T47D (cell line): ENCODE measurements around the gene VCL.
"Not testable (repeated sequence)": the region's sequence is repeated elsewhere in the genome, so short reads cannot be mapped to it uniquely, and the experiment has no call there.

Experiments
- DNase-seq, 2 experiments: peaks; one replicate each; pipeline versions ENCODE4 v3.0.0 to v3.0.0-alpha.2; 2011 to 2012; ENCODE audit warnings: low read depth in 1 of 2, low spot score in 1 of 2
- JUND ChIP-seq: IDR thresholded peaks from 2 replicates; pipeline ENCODE4 v1.6.1; 2012; ENCODE audit warnings: low read depth
- in situ Hi-C: cut with HindIII; loops from 2 replicates; pipeline ENCODE4 v1.10.0; 2016; ENCODE audit warnings: low sequenced_read_pairs, low pct_unique_long_range_greater_than_20kb

The VCL gene

GRCh38 chr10:74025380-74025978, 27.6 kb downstream of the VCL start:
- no peak for TF ChIP-seq JUND
- in situ Hi-C loops = no loop called here
- DNase-seq = no peak

- DNase-seq = no peak
- in situ Hi-C loops = no loop called here
- no peak for TF ChIP-seq JUND
These were observed 28.6 kb downstream of the VCL start for GRCh38 chr10:74026428-74027015.

- TF ChIP-seq JUND = no peak
- in situ Hi-C loops = no loop called here
- no peak for DNase-seq
These were observed 29.8 kb downstream of the VCL start for GRCh38 chr10:74027702-74028101.

- in situ Hi-C loops = no loop called here
- no peak for TF ChIP-seq JUND
- DNase-seq = no peak
These were observed 32.0 kb downstream of the VCL start for GRCh38 chr10:74029943-74030342.

- DNase-seq, in situ Hi-C loops: not testable (repeated sequence)
These were observed 34.3 kb downstream of the VCL start for GRCh38 chr10:74032208-74032607.

- TF ChIP-seq JUND = no peak
These were observed 35.2 kb downstream of the VCL start for GRCh38 chr10:74032900-74033655.

GRCh38 chr10:74033702-74034101, 35.8 kb downstream of the VCL start:
- in situ Hi-C loops = no loop called here
- DNase-seq = no peak
- no peak for TF ChIP-seq JUND

More at GRCh38 chr10:74032900-74033655, 35.2 kb downstream of the VCL start:
- in situ Hi-C loops = no loop called here
- DNase-seq = no peak

- DNase-seq = no peak
- in situ Hi-C loops = no loop called here
- TF ChIP-seq JUND = no peak
These were observed 36.4 kb downstream of the VCL start for GRCh38 chr10:74034301-74034700.

- in situ Hi-C loops = no loop called here
- no peak for TF ChIP-seq JUND
- no peak for DNase-seq
These were observed 37.4 kb downstream of the VCL start for GRCh38 chr10:74035303-74035702.

GRCh38 chr10:74036474-74036873, 38.6 kb downstream of the VCL start:
- in situ Hi-C loops = no loop called here
- no peak for DNase-seq
- TF ChIP-seq JUND = no peak

- TF ChIP-seq JUND = no peak
- in situ Hi-C loops = no loop called here
- no peak for DNase-seq
These were observed 41.7 kb downstream of the VCL start for GRCh38 chr10:74039561-74040145.

GRCh38 chr10:74040200-74041126, 42.5 kb downstream of the VCL start:
- no peak for TF ChIP-seq JUND
- DNase-seq = no peak
- in situ Hi-C loops = no loop called here

GRCh38 chr10:74044419-74044818, 46.5 kb downstream of the VCL start:
- in situ Hi-C loops = no loop called here
- no peak for DNase-seq
- no peak for TF ChIP-seq JUND
